D341Med (cell line): ENCODE results near the gene ELOB.

Experiments used
- DNase-seq: peaks from one replicate; pipeline ENCODE4 v3.0.0; 2012; ENCODE audit warnings: low spot score

The ELOB gene

DNA sequence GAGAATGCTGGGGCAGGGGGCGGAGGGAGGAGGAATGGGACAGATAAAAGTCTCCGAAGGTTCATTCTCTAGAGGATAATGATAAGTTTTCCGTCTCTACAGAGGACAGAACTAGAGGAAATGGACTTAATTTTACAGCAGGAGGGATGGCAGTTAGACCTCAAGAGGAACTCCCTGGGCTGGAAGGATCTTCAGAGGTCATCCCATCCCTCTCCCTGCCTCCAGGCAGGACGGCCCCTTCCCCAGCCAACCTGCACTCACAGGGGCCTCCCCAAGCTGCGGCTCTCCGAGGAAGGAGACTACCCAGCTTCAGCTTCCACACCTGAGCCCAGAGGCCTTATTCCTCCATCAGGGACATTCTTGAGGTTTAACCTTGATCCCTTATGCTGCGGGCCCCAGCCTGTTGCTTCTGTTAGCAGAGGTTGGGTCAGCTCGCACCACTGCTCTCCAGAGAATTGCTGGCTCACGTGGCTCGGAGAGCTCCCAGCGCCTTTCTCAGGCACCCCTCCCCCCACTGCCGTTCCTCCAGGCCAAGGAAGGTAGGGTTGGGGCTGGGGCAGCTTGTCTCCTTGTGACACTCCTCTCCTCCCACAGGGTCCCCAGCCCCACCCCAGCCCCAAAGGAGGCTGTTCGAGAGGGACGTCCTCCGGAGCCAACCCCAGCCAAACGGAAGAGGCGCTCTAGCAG lies 8.5 kb downstream of the ELOB start:
- DNase-seq = no peak

DNA sequence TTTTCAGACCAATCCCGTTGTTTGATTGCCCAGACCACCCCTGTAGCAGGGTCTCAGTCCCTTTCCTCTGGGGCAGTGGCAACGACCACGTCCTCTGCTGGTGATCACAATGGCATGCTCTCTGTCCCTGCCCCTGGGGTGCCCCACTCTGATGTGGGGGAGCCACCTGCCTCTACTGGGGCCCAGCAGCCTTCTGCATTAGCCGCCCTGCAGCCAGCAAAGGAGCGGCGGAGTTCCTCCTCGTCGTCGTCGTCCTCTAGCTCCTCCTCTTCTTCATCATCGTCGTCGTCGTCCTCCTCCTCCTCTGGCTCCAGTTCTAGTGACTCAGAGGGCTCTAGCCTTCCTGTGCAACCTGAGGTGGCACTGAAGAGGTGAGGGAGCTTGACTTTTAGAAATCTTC lies 9.2 kb downstream of the ELOB start:
- no peak for DNase-seq

DNA sequence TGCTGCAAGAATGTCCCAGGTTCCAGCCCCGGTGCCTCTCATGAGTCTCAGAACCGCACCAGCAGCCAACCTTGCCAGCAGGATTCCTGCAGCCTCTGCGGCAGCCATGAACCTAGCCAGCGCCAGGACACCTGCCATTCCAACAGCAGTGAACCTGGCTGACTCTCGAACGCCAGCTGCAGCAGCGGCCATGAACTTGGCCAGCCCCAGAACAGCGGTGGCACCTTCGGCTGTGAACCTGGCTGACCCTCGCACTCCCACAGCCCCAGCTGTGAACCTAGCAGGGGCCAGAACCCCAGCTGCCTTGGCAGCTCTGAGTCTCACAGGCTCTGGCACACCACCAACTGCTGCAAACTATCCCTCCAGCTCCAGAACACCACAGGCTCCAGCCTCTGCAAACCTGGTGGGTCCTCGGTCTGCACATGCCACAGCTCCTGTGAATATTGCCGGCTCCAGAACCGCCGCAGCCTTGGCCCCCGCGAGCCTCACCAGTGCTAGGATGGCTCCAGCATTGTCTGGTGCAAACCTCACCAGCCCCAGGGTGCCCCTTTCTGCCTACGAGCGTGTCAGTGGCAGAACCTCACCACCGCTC lies 9.8 kb downstream of the ELOB start:
- DNase-seq = no peak

DNA sequence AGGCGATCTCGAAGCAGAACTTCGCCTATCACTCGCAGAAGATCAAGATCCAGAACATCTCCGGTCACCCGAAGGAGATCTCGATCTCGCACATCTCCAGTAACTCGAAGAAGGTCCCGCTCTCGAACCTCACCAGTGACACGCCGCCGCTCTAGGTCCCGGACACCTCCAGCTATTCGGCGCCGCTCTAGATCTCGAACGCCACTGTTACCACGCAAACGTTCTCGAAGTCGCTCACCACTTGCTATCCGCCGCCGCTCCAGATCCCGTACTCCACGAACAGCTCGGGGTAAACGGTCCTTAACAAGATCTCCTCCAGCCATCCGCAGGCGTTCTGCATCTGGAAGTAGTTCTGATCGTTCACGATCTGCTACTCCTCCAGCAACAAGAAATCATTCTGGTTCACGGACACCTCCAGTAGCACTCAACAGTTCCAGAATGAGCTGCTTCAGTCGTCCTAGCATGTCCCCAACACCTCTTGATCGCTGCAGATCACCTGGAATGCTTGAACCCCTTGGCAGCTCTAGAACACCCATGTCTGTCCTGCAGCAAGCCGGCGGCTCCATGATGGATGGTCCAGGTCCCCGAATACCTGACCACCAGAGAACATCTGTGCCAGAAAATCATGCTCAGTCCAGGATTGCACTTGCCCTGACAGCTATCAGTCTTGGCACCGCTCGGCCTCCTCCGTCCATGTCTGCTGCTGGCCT lies 10.5 kb downstream of the ELOB start:
- no peak for DNase-seq

DNA sequence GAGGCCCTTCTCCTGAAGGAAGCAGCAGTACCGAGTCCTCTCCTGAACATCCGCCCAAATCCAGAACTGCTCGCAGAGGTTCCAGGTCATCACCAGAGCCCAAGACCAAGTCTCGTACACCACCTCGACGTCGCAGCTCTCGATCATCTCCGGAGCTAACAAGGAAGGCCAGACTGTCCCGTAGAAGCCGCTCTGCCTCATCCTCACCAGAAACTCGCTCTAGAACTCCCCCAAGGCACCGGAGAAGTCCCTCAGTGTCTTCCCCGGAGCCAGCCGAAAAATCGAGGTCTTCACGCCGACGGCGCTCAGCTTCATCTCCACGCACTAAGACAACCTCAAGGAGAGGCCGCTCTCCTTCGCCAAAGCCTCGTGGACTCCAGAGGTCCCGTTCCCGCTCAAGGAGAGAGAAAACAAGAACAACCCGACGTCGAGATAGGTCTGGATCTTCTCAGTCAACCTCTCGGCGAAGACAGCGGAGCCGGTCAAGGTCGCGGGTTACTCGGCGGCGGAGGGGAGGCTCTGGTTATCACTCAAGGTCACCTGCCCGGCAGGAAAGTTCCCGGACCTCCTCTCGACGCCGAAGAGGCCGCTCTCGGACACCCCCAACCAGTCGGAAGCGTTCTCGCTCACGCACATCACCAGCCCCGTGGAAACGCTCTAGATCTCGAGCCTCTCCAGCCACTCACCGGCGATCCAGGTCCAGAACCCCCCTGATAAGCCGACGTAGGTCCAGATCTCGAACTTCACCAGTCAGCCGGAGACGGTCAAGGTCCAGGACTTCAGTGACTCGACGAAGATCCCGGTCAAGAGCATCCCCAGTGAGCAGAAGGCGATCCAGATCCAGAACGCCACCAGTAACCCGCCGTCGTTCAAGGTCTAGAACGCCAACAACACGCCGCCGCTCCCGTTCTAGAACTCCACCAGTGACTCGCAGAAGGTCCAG lies 11.3 kb downstream of the ELOB start:
- no peak for DNase-seq

DNA sequence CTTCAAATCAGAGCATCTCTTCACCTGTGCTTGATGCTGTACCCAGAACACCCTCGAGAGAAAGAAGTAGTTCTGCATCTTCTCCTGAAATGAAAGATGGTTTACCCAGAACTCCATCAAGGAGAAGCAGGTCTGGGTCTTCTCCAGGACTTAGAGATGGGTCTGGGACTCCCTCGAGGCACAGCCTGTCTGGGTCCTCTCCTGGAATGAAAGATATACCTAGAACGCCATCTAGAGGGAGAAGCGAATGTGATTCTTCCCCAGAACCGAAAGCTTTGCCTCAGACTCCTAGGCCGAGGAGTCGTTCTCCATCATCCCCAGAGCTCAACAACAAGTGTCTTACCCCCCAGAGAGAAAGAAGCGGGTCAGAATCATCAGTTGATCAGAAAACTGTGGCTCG lies 12.4 kb downstream of the ELOB start:
- DNase-seq = no peak

DNA sequence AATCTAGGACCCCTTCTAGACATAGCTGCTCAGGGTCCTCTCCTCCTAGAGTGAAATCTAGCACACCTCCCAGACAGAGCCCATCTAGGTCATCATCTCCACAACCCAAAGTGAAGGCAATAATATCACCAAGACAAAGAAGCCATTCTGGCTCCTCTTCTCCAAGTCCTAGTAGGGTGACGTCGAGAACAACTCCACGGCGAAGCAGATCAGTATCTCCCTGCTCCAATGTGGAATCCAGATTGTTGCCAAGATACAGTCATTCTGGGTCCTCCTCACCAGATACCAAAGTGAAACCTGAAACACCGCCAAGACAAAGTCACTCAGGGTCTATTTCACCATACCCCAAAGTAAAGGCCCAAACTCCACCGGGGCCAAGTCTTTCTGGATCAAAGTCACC lies 13.9 kb downstream of the ELOB start:
- no peak for DNase-seq

DNA sequence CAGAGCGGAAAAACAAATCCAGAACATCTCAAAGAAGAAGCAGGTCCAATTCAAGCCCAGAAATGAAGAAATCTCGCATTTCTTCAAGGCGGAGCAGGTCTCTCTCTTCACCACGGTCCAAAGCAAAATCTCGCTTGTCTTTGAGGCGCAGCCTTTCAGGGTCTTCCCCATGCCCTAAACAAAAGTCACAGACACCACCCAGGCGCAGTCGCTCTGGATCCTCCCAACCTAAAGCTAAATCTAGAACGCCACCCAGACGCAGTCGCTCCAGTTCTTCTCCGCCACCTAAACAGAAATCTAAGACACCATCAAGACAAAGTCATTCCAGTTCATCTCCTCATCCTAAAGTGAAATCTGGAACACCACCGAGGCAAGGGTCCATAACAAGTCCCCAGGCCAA lies 14.4 kb downstream of the ELOB start:
- no peak for DNase-seq

DNA sequence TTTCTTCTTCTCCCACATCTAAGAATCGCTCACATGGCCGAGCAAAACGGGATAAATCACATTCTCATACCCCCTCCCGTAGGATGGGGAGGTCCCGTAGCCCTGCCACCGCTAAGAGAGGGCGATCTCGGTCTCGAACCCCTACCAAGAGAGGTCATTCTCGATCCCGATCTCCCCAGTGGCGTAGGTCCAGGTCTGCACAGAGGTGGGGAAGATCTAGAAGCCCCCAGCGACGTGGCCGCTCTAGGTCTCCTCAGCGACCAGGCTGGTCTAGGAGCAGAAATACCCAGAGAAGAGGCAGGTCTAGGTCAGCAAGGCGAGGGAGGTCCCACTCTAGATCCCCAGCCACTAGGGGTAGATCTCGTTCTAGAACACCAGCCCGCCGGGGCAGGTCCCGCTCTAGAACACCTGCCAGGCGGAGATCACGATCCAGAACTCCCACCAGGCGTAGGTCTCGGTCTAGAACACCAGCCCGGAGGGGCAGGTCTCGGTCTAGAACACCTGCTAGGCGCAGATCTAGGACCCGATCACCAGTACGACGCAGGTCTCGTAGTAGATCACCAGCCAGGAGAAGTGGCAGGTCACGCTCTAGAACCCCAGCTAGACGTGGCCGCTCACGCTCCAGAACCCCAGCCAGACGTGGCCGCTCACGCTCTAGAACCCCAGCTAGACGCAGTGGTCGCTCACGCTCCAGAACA lies 15.0 kb downstream of the ELOB start:
- DNase-seq = no peak

DNA sequence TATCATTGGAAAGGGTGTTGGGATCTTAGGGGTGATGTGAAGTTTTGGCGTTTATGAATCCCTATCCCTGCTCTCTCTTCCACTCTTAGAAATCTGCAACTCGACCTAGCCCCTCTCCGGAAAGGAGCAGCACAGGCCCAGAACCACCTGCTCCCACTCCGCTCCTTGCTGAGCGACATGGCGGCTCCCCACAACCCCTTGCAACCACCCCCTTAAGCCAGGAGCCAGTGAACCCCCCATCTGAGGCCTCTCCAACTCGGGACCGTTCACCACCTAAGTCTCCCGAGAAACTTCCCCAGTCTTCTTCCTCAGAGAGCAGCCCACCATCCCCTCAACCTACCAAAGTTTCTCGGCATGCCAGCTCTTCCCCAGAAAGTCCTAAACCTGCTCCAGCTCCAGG lies 15.6 kb downstream of the ELOB start:
- no peak for DNase-seq

DNA sequence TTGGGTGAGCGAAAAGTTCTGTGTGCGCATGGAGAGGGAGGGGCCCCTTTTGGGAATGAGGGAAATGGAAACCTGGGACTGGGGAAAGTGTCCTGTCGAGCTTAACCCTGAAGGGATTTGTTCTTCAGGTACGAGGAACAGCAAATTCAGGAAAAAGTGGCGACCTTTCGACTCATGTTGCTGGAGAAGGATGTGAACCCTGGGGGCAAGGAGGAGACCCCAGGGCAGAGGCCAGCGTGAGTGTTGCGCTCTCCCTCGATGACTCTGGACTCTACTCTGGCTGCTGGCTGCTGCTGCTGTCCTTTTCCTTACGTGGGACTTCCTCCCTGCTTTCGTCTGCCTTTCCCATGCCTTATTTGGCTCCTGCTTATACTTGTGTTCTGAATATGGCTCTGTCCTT lies 19.7 kb downstream of the ELOB start:
- DNase-seq = no peak

DNA sequence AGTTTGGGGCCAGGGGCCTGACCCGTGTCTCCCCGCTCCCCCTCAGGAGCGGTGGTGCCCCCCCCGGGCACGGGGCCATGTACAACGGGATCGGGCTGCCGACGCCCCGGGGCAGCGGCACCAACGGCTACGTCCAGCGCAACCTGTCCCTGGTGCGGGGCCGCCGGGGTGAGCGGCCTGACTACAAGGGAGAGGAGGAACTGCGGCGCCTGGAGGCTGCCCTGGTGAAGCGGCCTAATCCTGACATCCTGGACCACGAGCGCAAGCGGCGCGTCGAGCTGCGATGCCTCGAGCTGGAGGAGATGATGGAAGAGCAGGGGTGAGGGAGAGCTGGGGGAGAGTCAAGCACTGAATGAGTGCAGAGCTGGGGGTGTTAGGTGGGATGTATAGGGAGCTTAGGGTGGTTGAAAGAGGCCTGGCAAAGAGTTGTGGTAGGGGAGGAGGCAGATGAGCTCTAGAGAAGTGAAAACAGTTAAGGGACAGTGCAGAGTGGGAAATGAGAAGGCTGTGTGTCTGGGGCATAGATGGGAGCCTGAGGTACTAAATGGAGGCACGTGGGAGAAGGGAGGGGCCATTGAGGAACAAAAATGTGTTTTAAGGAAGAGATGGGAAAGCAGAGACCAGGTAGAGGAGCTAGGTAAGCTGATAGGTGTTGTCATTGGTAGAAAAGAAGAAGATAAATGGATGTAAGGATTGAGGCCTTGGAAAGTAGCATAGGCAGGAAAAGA lies 20.6 kb downstream of the ELOB start:
- no peak for DNase-seq

DNA sequence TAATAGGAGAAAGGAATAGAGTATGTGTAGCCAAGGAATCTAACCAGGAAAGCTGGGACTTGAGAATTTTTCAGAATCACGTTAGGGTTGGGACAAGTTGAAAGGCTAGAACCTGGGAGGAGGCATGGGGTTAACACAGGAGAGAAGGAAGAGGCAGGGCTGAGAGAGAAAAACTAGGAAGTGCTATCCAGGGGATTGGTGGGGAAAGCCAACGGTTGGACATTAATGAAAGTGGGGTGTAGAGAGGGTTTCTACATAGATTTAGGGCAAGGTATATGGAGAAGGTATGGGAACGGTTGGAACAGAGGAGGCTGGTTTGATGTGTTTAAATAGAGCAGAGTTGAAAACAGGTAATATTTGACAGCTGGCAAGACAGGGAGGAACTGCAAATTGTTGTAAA lies 21.9 kb downstream of the ELOB start:
- no peak for DNase-seq

DNA sequence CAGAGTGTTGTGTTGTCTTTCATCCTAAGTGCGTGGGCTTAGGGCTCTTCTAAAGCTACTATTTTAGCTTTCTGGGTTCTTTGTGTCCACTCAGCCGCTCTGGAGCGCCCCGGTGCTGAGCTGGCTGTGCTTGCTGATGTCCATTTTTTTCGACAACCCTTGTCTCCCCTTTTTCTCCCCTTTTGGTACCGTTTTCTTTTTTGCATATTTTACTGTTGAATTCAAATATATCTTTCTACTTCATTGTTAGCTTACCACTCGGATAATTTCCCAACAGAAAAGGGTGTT lies 23.4 kb downstream of the ELOB start:
- no peak for DNase-seq

DNA sequence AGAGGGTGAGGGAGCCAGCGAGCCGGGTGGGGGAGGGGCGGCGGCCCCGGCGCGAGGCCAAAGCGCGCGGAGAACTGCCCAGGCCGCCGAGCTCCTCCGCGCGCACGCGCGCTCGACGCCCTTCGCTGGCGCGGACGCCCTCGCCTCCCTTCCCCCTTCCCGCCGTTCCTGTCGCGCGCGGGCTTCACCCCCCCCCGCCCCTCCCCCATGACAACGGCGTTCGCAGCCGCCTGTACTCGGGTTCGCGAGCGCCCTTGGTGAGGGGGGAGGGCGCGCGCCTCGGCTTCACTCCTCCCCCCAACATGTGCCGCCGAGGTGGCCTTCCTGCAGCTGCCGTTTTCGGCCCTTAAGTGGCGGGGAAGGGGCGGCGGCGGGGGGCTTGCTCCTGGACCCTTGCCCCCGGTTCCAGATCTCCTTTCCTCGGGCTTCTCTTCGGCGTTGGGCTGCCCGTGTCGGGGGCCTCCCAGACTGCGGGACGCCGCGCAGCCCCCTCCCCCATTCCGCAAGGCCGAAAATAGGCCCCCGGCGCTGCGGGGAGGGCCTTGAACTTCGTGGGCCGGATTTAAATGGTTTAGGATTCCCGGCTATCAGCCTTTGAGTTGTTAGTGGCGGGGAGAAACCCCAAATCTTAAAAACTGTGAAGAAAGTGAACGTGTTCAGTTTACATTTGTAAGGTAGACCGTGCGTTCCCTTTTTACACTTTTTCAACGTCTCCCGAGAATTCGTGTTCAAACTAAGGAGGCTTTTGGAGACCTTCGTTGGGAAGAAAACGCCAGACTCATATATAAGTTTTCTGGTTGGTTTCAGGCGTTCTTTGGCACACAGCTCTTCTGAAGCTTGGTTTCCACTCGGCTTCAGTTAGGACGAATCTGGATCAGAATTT lies 24.0 kb downstream of the ELOB start:
- peak; percentile 94 for DNase-seq

DNA sequence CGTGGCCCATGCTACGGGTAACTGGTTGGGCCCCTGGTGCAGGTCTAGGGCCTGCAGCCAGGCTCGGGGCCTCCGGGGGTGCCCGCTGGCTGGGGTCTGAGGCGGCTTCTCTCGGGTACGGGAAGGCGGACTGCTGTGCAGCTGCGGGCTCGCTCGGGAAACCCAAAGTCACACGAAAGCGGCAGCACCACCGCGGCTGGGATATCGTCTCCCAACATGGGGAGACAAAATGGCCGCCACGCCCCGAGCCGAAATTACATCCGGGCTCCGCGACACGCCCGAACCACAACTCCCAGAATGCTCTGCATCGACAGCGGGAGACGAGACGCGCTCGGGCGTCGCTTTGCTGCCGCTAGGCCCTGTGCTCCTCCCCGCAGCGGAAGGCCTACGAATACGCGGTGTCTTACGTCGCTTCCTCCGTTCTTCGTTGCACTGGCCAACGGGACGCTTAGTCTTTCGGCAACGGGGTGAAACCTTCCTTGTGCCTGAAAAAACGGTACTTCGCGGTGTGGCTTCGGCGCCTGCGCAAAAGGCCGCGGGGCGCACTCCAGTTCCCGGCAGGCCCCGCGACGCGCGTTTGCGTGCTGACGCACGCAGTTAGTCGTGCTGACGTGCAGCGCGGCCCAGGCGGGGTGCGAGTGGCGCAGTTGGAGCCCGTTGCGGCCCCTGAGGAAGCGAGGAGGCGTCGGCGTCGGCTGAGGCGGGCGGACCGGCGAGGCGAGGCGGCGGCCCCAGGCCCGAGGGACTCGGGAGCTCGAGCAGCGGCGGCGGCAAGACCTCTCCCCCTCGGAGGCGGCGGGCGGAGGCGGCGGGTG lies 24.8 kb downstream of the ELOB start, which contains the start of gene SRRM2:
SRRM2 (plus strand) TSS at position 604 of the 815 bp plus-strand sequence. CDS start 3,727 bp downstream, outside the sequence.
- DNase-seq = peak; percentile 95

DNA sequence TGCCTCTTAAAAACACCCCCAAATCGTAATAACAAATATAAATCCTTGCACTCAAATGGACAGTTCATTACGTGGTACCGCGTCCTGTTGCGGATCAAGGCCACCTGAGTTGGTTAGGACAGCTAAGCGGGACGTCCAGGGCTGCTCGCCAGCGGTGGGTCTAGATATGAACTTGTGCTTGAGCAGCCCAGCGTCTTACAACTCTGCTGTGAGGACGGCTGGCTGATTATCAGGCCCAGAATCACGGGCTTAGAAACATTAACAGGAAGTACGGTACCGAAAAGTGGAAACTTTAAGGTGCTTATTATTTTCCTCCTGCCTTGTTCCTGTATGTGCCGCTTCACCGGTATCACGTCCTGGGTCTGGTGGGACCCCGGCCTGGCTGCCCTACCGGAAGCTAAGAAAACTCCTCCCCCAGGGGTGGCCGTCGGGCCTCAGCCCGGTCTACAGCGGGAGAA lies 25.5 kb downstream of the ELOB start:
- peak; percentile 82 for DNase-seq

DNA sequence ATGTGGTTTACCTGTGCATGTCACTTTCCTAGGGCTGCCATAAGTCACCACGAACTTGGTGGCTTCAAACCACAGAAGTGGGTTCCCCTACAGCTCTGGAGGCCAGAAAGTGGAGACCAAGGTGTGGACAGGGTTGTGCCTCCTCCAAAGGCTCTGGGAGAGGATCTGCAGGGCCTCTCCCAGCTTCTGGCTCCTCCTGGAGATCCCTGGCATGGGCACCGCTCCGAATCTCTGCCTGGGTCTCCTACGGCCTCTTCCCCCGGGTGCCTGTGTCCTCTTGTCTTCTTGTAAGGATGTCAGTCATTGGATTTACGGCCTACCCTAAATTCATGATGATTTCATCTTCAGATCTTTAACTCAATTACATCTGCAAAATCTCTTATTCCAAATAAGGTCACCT lies 27.1 kb downstream of the ELOB start:
- no peak for DNase-seq

DNA sequence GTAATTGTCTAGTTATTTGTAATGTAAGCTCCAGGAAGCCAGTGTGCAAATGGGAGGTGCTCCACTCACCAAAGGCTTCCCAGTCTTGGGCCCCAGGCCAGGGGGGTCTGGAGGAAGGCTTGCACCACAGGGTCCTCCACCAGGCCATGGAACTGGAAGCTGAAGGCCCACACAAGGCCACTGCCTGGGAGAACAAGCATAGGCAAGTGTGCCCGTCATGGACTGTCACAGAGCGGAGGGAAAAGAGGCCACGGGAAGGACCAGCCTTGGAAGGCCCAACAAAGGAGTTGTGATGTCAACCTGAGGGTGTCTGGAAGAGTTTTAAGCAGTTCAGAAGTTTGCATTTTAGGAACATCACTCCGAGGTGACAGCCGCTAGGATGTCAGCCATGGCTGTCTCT lies 27.6 kb downstream of the ELOB start:
- no peak for DNase-seq
